CD14-positive monocyte (primary cell): ENCODE results near the gene SIRPB2. TPM values are rescaled to one million over a fixed set of nuclear protein-coding genes. Genes with fewer than 3 reads are reported as not detected.

Experiments
- DNase-seq, 3 donors: peaks; one replicate each; pipeline ENCODE4 v3.0.0-alpha.2; 2011 to 2022
- H2AFZ ChIP-seq: 2 replicates; pipeline ENCODE4 v1.6.0; 2012; ENCODE audit warnings: mild to moderate bottlenecking, low read depth, low read length, inconsistent platforms; ENCODE audit not compliant: insufficient read depth, poor library complexity, severe bottlenecking
- H3K27ac ChIP-seq, 2 donors: 1 replicate in 1 of 2; 2 replicates in 1 of 2; pipeline ENCODE4 v1.5.1; 2012 to 2013; ENCODE audit warnings: low read length in 2 of 2, control low read depth in 1 of 2, inconsistent platforms in 1 of 2, low read depth in 1 of 2, mild to moderate bottlenecking in 1 of 2
- H3K27me3 ChIP-seq, 2 donors: one replicate each; pipeline versions ENCODE4 v1.6.0 to v1.6.1; 2011 to 2013; ENCODE audit warnings: low read length in 2 of 2; ENCODE audit not compliant: control insufficient read depth in 2 of 2, insufficient read depth in 2 of 2
- H3K36me3 ChIP-seq, 2 donors: replicated peaks in 1 of 2; 1 replicate in 1 of 2; 2 replicates in 1 of 2; pipeline versions ENCODE4 v1.5.1 to v1.6.1; 2012 to 2013; ENCODE audit warnings: low read length in 2 of 2, control low read depth in 1 of 2, inconsistent platforms in 1 of 2, mild to moderate bottlenecking in 1 of 2; ENCODE audit not compliant: insufficient read depth in 2 of 2, control insufficient read depth in 1 of 2
- H3K4me1 ChIP-seq, 2 donors: 1 replicate in 1 of 2; 2 replicates in 1 of 2; pipeline versions ENCODE4 v1.5.1 to v1.6.1; 2012 to 2013; ENCODE audit warnings: low read length in 2 of 2, control low read depth in 1 of 2, inconsistent platforms in 1 of 2, mild to moderate bottlenecking in 1 of 2, moderate library complexity in 1 of 2; ENCODE audit not compliant: insufficient read depth in 2 of 2, control insufficient read depth in 1 of 2
- H3K4me2 ChIP-seq: replicated peaks from 2 replicates; pipeline ENCODE3; 2012; ENCODE audit warnings: low read length, moderate library complexity, mild to moderate bottlenecking; ENCODE audit not compliant: poor library complexity, severe bottlenecking; ENCODE audit errors: extremely low read depth
- H3K4me3 ChIP-seq, 3 experiments: fragments of 200-600 bp in 1 of 3; sonication (generic) in 1 of 3; replicated peaks in 1 of 3; 1 replicate in 2 of 3; 2 replicates in 1 of 3; pipeline ENCODE4 v1.5.1; 2011 to 2013; ENCODE audit warnings: low read length in 3 of 3, mild to moderate bottlenecking in 3 of 3, control low read depth in 2 of 3, low read depth in 2 of 3, inconsistent platforms in 1 of 3, moderate library complexity in 1 of 3
- H3K79me2 ChIP-seq: 2 replicates; pipeline ENCODE4 v1.6.0; 2012; ENCODE audit warnings: mild to moderate bottlenecking, control low read depth, inconsistent platforms, low read length, moderate library complexity; ENCODE audit not compliant: insufficient read depth
- H3K9ac ChIP-seq: 2 replicates; pipeline ENCODE4 v1.6.0; 2017; ENCODE audit warnings: low read length, mild to moderate bottlenecking; ENCODE audit not compliant: insufficient read depth, poor library complexity, severe bottlenecking
- H3K9me3 ChIP-seq, 2 donors: replicated peaks in 1 of 2; 1 replicate in 1 of 2; 2 replicates in 1 of 2; pipeline versions ENCODE4 v1.5.1 to v1.6.1; 2012 to 2013; ENCODE audit warnings: low read length in 2 of 2, control low read depth in 1 of 2; ENCODE audit not compliant: control insufficient read depth in 1 of 2, insufficient read depth in 1 of 2
- H4K20me1 ChIP-seq: 2 replicates; pipeline ENCODE4 v1.6.0; 2012; ENCODE audit warnings: mild to moderate bottlenecking, low read length, control low read depth, moderate library complexity; ENCODE audit not compliant: insufficient read depth
- H3K27ac Mint-ChIP-seq, 7 donors: one replicate each; pipeline ENCODE4 v1.8.0; 2020; ENCODE audit warnings: mild to moderate bottlenecking in 7 of 7, mixed read lengths in 7 of 7, moderate library complexity in 6 of 7, inconsistent platforms in 2 of 7
- H3K27me3 Mint-ChIP-seq, 3 donors: one replicate each; pipeline ENCODE4 v1.8.0; 2021 to 2022; ENCODE audit warnings: low read depth in 3 of 3, mild to moderate bottlenecking in 3 of 3, mixed read lengths in 3 of 3, moderate library complexity in 3 of 3, inconsistent platforms in 1 of 3
- H3K36me3 Mint-ChIP-seq, 2 donors: one replicate each; pipeline ENCODE4 v1.8.0; 2020; ENCODE audit warnings: mixed read lengths in 2 of 2, inconsistent platforms in 1 of 2, mild to moderate bottlenecking in 1 of 2
- H3K4me1 Mint-ChIP-seq: one replicate; pipeline ENCODE4 v1.8.0; 2020; ENCODE audit warnings: mild to moderate bottlenecking, mixed read lengths
- H3K4me3 Mint-ChIP-seq, 2 donors: one replicate each; pipeline ENCODE4 v1.8.0; 2020; ENCODE audit warnings: mild to moderate bottlenecking in 2 of 2, mixed read lengths in 2 of 2, moderate library complexity in 1 of 2
- H3K9me3 Mint-ChIP-seq, 7 donors: one replicate each; pipeline ENCODE4 v1.8.0; 2020 to 2022; ENCODE audit warnings: mixed read lengths in 7 of 7, mild to moderate bottlenecking in 6 of 7, moderate library complexity in 6 of 7, inconsistent platforms in 2 of 7
- WGBS: methylation state at CpG from one replicate; pipeline ENCODE4 v1.1.5; 2013; ENCODE audit warnings: missing lambda C conversion rate; ENCODE audit not compliant: insufficient coverage; 5-methylcytosine and 5-hydroxymethylcytosine counted together
- intact Hi-C, 2 donors: fragments of 100-400 bp; cut with micrococcal nuclease; formaldehyde crosslinking; loops; one replicate each; pipeline versions ENCODE4 v1.15.0 to v1.15.1; 2023
- polyA plus RNA-seq, 3 donors: library from polyadenylated mRNA; depleted of rRNA in 1 of 3; unstranded in 2 of 3; stranded (reverse) in 1 of 3; fragments of 300-500 nt in 2 of 3; fragments of >200 nt in 1 of 3; fragmentation: Illumina TruSeq in 2 of 3; gene quantifications; 1 replicate in 2 of 3; 2 replicates in 1 of 3; pipeline ENCODE4 v1.2.3, GENCODE V29; 2012 to 2021
- TF ChIP-seq, protein P1 (sequence below): fragments of 200-600 bp; IDR thresholded peaks from one replicate; pipeline ENCODE4 v1.8.0; 2022; ENCODE audit warnings: antibody characterized with exemption, mild to moderate bottlenecking

The SIRPB2 gene
- polyA plus RNA-seq, 3 donors, result 81.5 to 174 (median 92.8) TPM

DNA sequence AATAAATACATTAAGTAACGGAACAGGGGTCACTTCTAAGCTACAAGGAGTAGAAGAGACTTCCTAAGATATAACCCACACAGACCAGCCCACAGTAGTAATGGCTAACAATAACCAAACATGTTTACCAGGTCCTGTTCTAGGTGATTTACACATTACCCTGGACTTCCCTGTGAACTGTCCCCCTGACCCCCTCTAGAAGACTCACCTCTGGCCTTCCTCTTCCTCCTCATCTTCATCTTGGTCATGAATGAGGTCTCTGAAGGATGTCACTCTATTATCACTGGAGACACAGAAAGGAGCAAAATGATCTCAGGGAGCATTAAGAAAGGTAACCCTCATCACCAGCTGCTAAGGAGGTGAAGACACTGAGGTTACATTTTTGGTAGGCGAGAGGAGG, 33.2 kb downstream of the SIRPB2 start:
- Mint-ChIP-seq H3K27me3 (no peaks in the 10 kb centered on the region), H3K4me3 (no peak overlapping the region), H3K36me3 (peaks cover 80 to 88% of the 10 kb centered on the region in 2 donors), H3K4me1 (peaks cover 3% of the 10 kb centered on the region), H3K9me3 (peaks cover 0 to 6% (median 0%) of the 10 kb centered on the region in 7 donors), H3K27ac (no peak overlapping the region)
- no peak for DNase-seq
- TF ChIP-seq, protein P1, sequence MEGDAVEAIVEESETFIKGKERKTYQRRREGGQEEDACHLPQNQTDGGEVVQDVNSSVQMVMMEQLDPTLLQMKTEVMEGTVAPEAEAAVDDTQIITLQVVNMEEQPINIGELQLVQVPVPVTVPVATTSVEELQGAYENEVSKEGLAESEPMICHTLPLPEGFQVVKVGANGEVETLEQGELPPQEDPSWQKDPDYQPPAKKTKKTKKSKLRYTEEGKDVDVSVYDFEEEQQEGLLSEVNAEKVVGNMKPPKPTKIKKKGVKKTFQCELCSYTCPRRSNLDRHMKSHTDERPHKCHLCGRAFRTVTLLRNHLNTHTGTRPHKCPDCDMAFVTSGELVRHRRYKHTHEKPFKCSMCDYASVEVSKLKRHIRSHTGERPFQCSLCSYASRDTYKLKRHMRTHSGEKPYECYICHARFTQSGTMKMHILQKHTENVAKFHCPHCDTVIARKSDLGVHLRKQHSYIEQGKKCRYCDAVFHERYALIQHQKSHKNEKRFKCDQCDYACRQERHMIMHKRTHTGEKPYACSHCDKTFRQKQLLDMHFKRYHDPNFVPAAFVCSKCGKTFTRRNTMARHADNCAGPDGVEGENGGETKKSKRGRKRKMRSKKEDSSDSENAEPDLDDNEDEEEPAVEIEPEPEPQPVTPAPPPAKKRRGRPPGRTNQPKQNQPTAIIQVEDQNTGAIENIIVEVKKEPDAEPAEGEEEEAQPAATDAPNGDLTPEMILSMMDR, result no peak
- H3K36me3 ChIP-seq, result peaks cover 93 to 100% of the 10 kb centered on the region in 2 donors
- peaks cover 54% of the 10 kb centered on the region for H3K79me2 ChIP-seq
- H3K4me2 ChIP-seq, result no peak overlapping the region
- intact Hi-C loops, result no loop called here
- H3K4me3 ChIP-seq, result no peak overlapping the region
- no peaks in the 10 kb centered on the region for H3K9me3 ChIP-seq
- no peaks in the 10 kb centered on the region for H3K27me3 ChIP-seq
- 100% methylated on average over 1 of the region's 2 CpGs for WGBS
- H3K27ac ChIP-seq, result no peak overlapping the region
- no peak overlapping the region for H3K9ac ChIP-seq
- no peak overlapping the region for H2AFZ ChIP-seq
- peaks cover 98% of the 10 kb centered on the region for H4K20me1 ChIP-seq
- peaks cover 2 to 3% of the 10 kb centered on the region in 2 donors for H3K4me1 ChIP-seq

DNA sequence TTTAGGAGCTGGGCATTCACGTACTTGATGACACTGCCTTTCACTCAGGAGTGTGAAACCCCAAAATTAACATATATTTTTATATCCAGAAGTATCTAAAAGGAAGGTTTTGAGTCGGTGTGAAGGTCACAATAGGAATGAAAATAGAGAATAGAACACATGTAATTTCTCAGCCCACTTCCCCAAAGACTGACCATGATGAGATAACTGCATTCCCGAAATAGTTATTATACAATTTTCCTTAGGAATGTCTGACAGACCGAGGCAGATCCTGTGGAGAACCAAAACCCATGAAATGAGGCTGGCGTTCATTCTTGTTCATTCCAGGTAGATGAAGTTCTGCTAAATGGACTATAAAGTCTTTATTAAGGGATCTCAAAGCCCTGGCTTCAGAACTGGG, 34.9 kb downstream of the SIRPB2 start:
- Histone ChIP-seq H3K36me3 (peaks cover 100% of the 10 kb centered on the region in 2 donors), H4K20me1 (peaks cover 98% of the 10 kb centered on the region), H3K27me3 (no peaks in the 10 kb centered on the region), H3K4me3 (no peak overlapping the region), H3K9ac (no peak overlapping the region), H3K27ac (no peak overlapping the region), H3K4me2 (no peak overlapping the region), H2AFZ (no peak overlapping the region), H3K79me2 (peaks cover 37% of the 10 kb centered on the region), H3K4me1 (no peaks in the 10 kb centered on the region), H3K9me3 (no peaks in the 10 kb centered on the region)
- Mint-ChIP-seq H3K36me3 (peaks cover 90 to 94% of the 10 kb centered on the region in 2 donors), H3K9me3 (peaks cover 0 to 6% (median 0%) of the 10 kb centered on the region in 7 donors), H3K4me1 (no peaks in the 10 kb centered on the region), H3K27me3 (no peaks in the 10 kb centered on the region), H3K27ac (peak overlapping the region in 1 of 7 donors; percentile 1), H3K4me3 (no peak overlapping the region)
- TF ChIP-seq, protein P1, result no peak
- 100% methylated on average over 1 of the region's 5 CpGs for WGBS
- no peak for DNase-seq
- intact Hi-C loops, result no loop called here
